ENCODE data around the gene RAB3B. TPM values are rescaled to one million over a fixed set of nuclear protein-coding genes. Genes with fewer than 3 reads are reported as not detected.
"Not testable (repeated sequence)": the region's sequence is repeated elsewhere in the genome, so short reads cannot be mapped to it uniquely, and the experiment has no call there.

The RAB3B gene
- total RNA-seq = 0.51 TPM

- peak; percentile 47 for DNase-seq
Measured at GRCh38 chr1:51990478-51990965, at the start of gene RAB3B. TSS of gene RAB3B (minus strand) at chr1:51990700. CDS start at chr1:51977117, 13,583 bp downstream.

GRCh38 chr1:52037909-52038308 is 47.4 kb upstream of the RAB3B start:
- no peak for DNase-seq

- no peak for DNase-seq
Measured at GRCh38 chr1:52037402-52037814, 46.9 kb upstream of the RAB3B start.

GRCh38 chr1:52034050-52034384 is 43.5 kb upstream of the RAB3B start:
- no peak for DNase-seq

GRCh38 chr1:52033190-52034049 is 42.9 kb upstream of the RAB3B start, which contains the start of gene KTI12:
TSS of gene KTI12 (minus strand) at chr1:52033810. CDS start at chr1:52033761, 49 bp downstream.
- DNase-seq = peak; percentile 95

GRCh38 chr1:52032785-52033131 is 42.3 kb upstream of the RAB3B start:
- peak; percentile 28 for DNase-seq

- DNase-seq = peak; percentile 2
Measured at GRCh38 chr1:52032124-52032784, 41.8 kb upstream of the RAB3B start.

- DNase-seq = not testable (repeated sequence)
Measured at GRCh38 chr1:52028839-52029238, 38.3 kb upstream of the RAB3B start.

- DNase-seq = no peak
Measured at GRCh38 chr1:52028328-52028727, 37.8 kb upstream of the RAB3B start.

- no peak for DNase-seq
Measured at GRCh38 chr1:52026278-52026677, 35.8 kb upstream of the RAB3B start.

- DNase-seq = no peak
Measured at GRCh38 chr1:52022133-52022532, 31.6 kb upstream of the RAB3B start.

GRCh38 chr1:52008071-52008809 is 17.7 kb upstream of the RAB3B start:
- no peak for DNase-seq

- peak; percentile 8 for DNase-seq
Measured at GRCh38 chr1:52007215-52008002, 16.9 kb upstream of the RAB3B start.

- not testable (repeated sequence) for DNase-seq
Measured at GRCh38 chr1:52006081-52006553, 15.6 kb upstream of the RAB3B start.

GRCh38 chr1:52005548-52005947 is 15.0 kb upstream of the RAB3B start:
- DNase-seq = not testable (repeated sequence)

- no peak for DNase-seq
Measured at GRCh38 chr1:52003877-52004276, 13.4 kb upstream of the RAB3B start.

GRCh38 chr1:52002038-52002917 is 11.8 kb upstream of the RAB3B start:
- DNase-seq = peak; percentile 91

GRCh38 chr1:51998701-51999100 is 8.2 kb upstream of the RAB3B start:
- DNase-seq = no peak

- DNase-seq = no peak
Measured at GRCh38 chr1:51997974-51998382, 7.5 kb upstream of the RAB3B start.

- no peak for DNase-seq
Measured at GRCh38 chr1:51989582-51990477, 670 bp downstream of the RAB3B start.
